Measurements from ENCODE around the gene FMN2. TPM values are rescaled to one million over a fixed set of nuclear protein-coding genes. Genes with fewer than 3 reads are reported as not detected.
A peak's percentile ranks its signal among the peaks of the same experiment; 100 is the strongest.

FMN2 gene
- total and polyA plus RNA-seq, 3 donors from 2014 or later, result 3.8 to 8.3 (median 4.3) TPM

GRCh38 chr1:240086726-240087125 lies 5.0 kb upstream of the FMN2 start:
- no peak overlapping the region for H3K27ac ChIP-seq
- no peaks in the 10 kb centered on the region for H3K27me3 ChIP-seq
- no peaks in the 10 kb centered on the region for H3K9me3 ChIP-seq
- WGBS, 2 donors, result 83 to 87% methylated on average over 1 of the region's 1 CpG
- DNase-seq, result no peak
- no peaks in the 10 kb centered on the region for H3K36me3 ChIP-seq (ENCODE audit: low read depth, missing control alignments)
- TF ChIP-seq CTCF (IDR thresholded peaks at IDR 0.05) (no peak), POLR2A (IDR thresholded peaks at IDR 0.05) (no peak)
- intact Hi-C loops (cut with DNase I; ENCODE audit: low total_unique reads), result no loop called here
- no peaks in the 10 kb centered on the region for H3K4me1 ChIP-seq
- H3K4me3 ChIP-seq, result no peak overlapping the region

DNA sequence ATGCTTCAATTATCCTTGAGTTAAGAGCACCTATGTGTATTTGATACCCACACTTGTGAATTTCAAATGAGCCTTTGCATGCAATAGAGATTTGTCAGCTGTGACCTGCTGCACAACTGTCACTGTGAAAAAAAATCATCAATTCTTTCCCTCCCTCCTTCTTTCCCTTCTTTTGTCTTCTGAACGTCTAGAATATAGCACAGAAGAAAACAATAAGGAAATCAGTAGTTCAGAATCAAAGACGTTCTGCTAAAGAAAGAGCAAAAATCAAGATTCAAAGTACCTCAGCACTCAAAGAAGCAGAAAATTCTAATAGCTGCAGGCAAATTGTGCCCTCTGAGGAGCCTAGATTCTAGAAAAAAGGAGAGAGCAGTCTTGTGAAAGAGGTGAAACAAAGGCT lies 1.7 kb upstream of the FMN2 start:
- H3K9me3 ChIP-seq, result no peaks in the 10 kb centered on the region
- H3K27ac ChIP-seq, result no peak overlapping the region
- TF ChIP-seq POLR2A (IDR thresholded peaks at IDR 0.05) (no peak), CTCF (IDR thresholded peaks at IDR 0.05) (no peak)
- H3K4me3 ChIP-seq, result no peak overlapping the region
- no peaks in the 10 kb centered on the region for H3K36me3 ChIP-seq (ENCODE audit: low read depth, missing control alignments)
- intact Hi-C loops (cut with DNase I; ENCODE audit: low total_unique reads), result no loop called here
- WGBS, 2 donors, result 45 to 56% methylated on average over 2 of the region's 2 CpGs
- H3K27me3 ChIP-seq, result no peaks in the 10 kb centered on the region
- no peak for DNase-seq
- no peaks in the 10 kb centered on the region for H3K4me1 ChIP-seq

DNA sequence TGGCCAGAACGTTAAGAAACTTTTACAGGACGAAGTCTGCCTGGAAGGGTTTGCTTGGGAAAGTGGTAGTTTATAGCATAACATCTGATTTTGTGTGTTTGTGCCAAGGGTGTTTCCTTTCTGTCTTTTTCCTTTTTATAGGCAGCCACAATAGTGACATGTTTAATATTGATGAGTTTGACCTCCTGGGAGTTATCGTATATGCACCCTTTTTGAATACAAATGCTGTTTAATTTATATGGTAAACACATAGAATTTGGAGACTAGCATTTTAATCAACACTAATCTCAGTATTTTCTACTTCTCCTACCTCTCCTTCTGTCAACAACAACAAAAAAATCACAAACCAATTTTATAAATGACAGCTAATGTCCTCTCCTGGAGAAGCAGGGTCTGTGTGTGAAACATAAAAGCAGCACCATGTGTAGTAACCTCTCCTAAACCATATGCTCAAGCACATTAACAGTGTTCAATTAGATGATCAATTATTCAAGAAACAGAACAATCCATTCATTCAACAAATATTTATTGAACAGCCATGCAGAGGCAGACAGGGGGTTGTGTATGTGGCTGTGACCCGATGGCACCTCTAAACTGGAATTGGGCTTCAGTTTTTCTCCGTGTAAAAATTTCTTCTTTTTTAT lies 604 bp upstream of the FMN2 start:
- TF ChIP-seq CTCF (IDR thresholded peaks at IDR 0.05), result no peak
- H3K27ac ChIP-seq, result no peak overlapping the region
- peak overlapping the region; percentile 58 to 59 for H3K4me3 ChIP-seq
- no peaks in the 10 kb centered on the region for H3K27me3 ChIP-seq
- WGBS, 2 donors, result 16 to 22% methylated on average over 5 of the region's 5 CpGs
- H3K4me1 ChIP-seq, result no peaks in the 10 kb centered on the region
- intact Hi-C loops (cut with DNase I; ENCODE audit: low total_unique reads), result no loop called here
- no peaks in the 10 kb centered on the region for H3K9me3 ChIP-seq
- no peaks in the 10 kb centered on the region for H3K36me3 ChIP-seq (ENCODE audit: low read depth, missing control alignments)
- no peak for DNase-seq

- H3K27me3 ChIP-seq, result no peaks in the 10 kb centered on the region
Observed at GRCh38 chr1:240092301-240093119, 827 bp downstream of the FMN2 start.

More at GRCh38 chr1:240092301-240093119, 827 bp downstream of the FMN2 start:
- peak overlapping the region; percentile 58 to 59 for H3K4me3 ChIP-seq
- 2 to 3% methylated on average over 10 to 54 of the region's 70 CpGs for WGBS, 2 donors
- peak overlapping the region; percentile 52 to 61 for H3K27ac ChIP-seq
- intact Hi-C loops (cut with DNase I; ENCODE audit: low total_unique reads), result no loop called here
- H3K9me3 ChIP-seq, result no peaks in the 10 kb centered on the region
- H3K36me3 ChIP-seq (ENCODE audit: low read depth, missing control alignments), result no peaks in the 10 kb centered on the region
- no peaks in the 10 kb centered on the region for H3K4me1 ChIP-seq
- peak; percentile 49 for DNase-seq
- no peak for TF ChIP-seq POLR2A (IDR thresholded peaks at IDR 0.05)
- TF ChIP-seq CTCF (IDR thresholded peaks at IDR 0.05), result no peak
